Measurements from ENCODE around the gene SUN5. TPM values are rescaled to one million over a fixed set of nuclear protein-coding genes. Genes with fewer than 3 reads are reported as not detected.

Gene SUN5
- total RNA-seq, 1 donor: not detected

DNA sequence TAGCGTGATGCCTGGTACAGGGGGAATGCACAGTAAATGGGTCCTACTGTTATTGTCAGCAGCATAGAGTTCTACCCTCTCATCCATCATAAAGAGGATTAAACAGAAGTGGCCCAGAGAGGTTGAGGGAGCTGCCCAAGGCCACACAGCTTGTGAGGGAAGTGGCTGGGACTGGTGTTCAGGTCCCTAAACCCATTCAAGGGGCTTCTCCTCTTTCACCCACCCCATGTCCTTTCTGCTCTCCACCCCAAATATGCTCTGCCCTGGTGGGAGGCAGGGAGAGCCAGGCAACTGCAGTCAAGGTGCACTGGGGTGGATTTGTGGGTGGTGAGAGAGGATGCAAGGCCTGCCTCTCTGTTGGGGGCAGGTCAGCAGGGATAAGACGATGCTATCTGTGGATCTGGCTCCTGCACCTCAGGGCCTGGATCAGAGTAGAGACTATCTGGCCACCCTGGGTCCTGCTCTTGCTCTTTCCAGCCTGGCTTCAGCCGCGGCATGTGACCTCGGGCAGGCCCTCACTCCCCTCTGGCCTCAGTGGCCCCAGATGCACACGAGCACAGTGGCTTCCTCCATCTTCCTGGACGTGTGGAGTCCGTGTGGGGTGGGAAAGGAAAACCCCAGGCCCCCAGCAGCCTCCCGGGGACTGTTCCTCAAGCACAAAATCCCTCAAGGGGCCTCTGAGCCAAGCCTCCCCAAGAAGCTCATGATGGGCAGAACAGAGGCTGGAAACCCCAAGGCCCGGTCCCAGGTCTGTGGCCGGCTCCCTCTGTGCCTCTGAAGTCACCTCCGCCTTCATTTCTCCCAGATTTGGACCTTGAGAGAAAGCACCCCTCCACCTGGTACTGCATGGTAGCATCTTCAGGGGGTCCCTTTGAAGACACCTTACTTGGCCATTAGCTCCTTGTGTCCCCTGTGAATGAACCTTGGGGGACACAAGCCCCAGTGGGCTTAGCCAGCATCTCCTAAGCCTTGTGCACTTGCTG lies 23.8 kb upstream of the SUN5 start:
- H3K4me3 ChIP-seq (ENCODE audit: low read depth, low read length): no peak overlapping the region
- DNase-seq (ENCODE audit: low read depth): no peak
- TF ChIP-seq, protein P1, sequence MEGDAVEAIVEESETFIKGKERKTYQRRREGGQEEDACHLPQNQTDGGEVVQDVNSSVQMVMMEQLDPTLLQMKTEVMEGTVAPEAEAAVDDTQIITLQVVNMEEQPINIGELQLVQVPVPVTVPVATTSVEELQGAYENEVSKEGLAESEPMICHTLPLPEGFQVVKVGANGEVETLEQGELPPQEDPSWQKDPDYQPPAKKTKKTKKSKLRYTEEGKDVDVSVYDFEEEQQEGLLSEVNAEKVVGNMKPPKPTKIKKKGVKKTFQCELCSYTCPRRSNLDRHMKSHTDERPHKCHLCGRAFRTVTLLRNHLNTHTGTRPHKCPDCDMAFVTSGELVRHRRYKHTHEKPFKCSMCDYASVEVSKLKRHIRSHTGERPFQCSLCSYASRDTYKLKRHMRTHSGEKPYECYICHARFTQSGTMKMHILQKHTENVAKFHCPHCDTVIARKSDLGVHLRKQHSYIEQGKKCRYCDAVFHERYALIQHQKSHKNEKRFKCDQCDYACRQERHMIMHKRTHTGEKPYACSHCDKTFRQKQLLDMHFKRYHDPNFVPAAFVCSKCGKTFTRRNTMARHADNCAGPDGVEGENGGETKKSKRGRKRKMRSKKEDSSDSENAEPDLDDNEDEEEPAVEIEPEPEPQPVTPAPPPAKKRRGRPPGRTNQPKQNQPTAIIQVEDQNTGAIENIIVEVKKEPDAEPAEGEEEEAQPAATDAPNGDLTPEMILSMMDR (IDR thresholded peaks at IDR 0.05; ENCODE audit: insufficient read depth, low read length): no peak

DNA sequence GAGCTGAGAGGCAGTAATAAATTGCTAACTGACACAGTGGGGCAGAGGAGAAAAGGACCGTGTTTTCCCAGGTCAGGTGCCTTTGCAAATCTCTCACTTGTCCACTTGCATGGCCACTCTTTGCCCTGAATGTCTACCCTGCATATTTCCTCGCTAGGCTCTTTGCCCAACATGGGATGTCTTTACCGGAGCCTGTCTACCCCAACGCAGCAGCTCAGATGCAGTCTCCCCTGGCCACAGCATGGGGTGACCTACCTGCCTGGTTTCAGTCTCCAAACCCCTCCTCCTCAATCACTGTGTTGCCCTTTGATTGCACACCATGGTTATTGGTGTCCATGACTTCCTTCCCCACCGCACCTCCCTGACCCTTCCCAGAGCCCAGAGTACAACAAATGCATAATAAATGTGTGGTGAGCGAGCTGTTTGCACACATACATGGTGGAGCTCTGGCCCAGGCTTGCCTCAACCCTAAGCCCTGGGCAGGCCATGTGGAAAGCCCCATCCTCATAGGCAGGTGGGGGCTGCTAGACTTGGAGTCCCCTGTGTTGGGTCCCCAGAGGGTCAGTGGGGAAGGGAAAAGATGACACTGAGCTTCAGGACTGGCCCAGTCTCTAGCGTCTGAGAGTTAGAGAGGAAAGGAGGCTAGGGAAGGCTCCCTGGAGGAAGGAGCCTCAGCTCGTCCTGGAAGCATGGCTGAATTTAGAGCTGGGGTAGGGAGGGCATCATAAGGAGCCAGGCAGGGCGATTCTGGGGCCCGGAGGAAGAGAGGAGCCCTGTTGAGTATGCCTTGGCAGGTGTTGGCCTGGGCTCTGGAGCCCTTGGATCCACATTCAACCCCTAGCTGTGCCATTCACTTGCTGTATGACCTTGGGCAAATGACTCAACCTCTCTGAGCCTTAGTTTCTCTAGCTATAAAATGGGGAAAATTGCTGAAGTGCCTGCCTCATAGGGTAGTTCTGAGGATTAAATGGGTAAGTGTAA lies 22.8 kb upstream of the SUN5 start:
- no peak overlapping the region for H3K4me3 ChIP-seq (ENCODE audit: low read depth, low read length)
- DNase-seq (ENCODE audit: low read depth): no peak
- TF ChIP-seq, protein P1 (IDR thresholded peaks at IDR 0.05; ENCODE audit: insufficient read depth, low read length): no peak

DNA sequence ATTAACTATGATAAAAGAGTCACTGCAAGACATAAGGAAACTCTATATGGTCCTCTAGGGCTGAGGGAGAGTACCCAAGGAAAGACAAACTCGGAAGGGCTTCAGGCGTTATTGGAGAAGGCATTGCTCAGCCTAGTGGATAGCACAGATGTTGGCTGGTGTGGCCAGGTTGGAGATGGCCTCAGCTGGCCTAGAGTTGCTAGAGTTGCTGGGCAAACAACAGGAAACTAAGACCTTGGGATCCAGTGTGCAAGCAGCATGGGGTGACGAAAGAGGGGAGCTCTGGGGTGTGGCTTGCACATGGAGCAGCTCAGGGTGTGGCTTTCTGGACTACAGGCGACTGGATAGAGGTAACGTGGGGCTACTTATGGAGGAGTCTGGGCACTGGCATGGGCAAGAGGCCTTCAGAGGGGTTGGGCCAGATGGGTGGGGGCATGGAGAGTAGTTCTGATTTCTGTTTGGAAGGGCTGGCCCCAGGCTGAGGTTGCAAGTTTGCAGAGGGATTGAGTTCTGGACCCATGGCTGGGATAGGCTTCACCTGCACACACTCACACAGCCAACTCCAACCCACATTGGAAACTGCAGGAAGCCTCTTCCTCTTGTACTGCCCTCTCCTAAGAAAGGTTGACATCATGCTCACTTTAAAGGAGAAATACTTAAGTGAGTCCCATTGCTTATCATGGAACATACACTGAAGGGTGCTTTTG lies 22.0 kb upstream of the SUN5 start:
- DNase-seq (ENCODE audit: low read depth): no peak

DNA sequence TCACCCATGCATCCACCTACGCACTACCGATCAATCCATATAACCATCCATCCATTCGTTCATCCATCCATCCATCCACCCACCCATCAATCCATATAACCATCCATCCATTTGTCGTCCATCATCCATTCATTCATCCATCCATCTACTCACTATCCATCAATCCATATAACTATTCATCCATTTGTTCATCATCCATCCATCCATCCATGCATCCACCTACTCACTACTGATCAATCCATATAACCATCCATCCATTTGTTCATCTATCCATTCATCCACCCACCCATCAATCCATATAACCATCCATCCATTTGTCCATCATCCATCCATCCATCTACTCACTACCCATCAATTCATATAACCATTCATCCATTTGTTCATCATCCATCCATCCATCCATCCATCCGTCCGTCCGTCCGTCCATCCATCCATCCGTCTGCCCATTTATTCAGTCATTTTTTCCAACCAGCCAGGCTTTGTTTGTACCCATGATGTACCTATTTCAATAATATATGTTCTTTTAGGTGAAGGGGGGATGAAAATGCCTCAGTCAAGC lies 21.2 kb upstream of the SUN5 start:
- DNase-seq (ENCODE audit: low read depth): no peak
- H3K4me3 ChIP-seq (ENCODE audit: low read depth, low read length): no peak overlapping the region
- TF ChIP-seq, protein P1 (IDR thresholded peaks at IDR 0.05; ENCODE audit: insufficient read depth, low read length): no peak

More for the DNA sequence above, 22.0 kb upstream of the SUN5 start:
- TF ChIP-seq, protein P1 (IDR thresholded peaks at IDR 0.05; ENCODE audit: insufficient read depth, low read length): no peak
- no peak overlapping the region for H3K4me3 ChIP-seq (ENCODE audit: low read depth, low read length)

DNA sequence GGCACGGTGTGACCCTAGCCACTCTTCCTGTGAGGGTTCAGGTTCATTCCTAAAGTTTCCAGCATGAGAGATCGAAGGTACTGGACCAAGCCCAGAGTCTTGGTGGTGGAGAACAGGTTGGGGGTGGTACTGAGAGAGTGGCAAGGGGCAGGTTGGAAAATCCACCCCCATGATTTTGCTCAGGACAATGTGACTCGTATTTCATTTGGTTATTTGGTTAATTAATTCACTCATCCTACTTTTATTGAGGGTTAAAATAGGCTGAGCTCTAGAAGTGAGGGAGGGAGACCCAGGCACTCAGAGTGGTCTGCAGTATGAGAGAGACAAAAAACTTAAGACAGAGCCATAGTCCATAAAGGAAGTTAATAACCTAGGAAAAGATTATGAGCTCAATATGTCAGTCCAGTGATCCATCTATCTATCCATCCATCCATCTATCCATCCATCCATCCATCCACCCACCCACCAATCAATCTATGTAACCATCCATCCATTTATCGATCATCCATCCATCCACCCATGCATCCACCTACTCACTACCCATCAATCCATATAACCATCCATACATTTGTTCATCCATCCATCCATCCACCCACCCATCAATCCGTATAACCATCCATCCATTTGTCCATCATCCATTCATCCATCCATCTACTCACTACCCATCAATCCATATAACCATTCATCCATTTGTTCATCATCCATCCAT lies 20.5 kb upstream of the SUN5 start:
- no peak overlapping the region for H3K4me3 ChIP-seq (ENCODE audit: low read depth, low read length)
- no peak for DNase-seq (ENCODE audit: low read depth)
- TF ChIP-seq, protein P1 (IDR thresholded peaks at IDR 0.05; ENCODE audit: insufficient read depth, low read length): no peak
